NCI-H1436 treated with DMSO at 0.1 percent for 48 hours (cell line): ENCODE measurements around the gene TMSB15B.
"Not testable (repeated sequence)": the region's sequence is repeated elsewhere in the genome, so short reads cannot be mapped to it uniquely, and the experiment has no call there.

Experiments used
- DNase-seq: peaks from one replicate; lab custom pipeline; 2025; lab: John Stamatoyannopoulos, UW

TMSB15B gene

GRCh38 chrX:103962411-103963278 lies at the start of gene TMSB15B:
Gene TMSB15B (plus strand): TSS chrX:103962627.
- not testable (repeated sequence) for DNase-seq

GRCh38 chrX:103913356-103914020 lies 48.9 kb upstream of the TMSB15B start:
- no peak for DNase-seq

DNA sequence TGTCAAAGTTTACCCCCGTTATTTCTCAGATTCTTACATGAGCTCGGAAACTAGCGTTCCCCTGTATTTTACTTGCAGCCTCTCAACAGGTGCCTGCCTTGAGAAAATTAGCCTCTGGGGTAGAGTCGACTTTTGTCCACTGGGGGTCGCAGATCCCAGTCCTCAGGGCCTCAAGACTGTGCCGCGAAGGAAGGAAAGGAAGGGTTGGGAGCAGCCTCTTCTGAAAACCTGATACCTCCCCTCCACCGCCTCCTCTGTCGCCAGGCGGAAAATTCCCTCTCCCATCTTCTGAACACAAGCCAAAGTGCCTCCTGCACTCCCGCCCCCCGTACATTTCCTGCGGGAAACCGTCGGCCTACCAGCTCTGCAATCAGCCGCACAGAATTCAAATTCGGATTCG lies 44.4 kb upstream of the TMSB15B start:
- DNase-seq = peak; percentile 44

- DNase-seq = peak; percentile 8
Measured at GRCh38 chrX:103918571-103919269, 43.7 kb upstream of the TMSB15B start.

GRCh38 chrX:103919270-103919637 lies 43.2 kb upstream of the TMSB15B start:
- no peak for DNase-seq

GRCh38 chrX:103920515-103920914 lies 41.9 kb upstream of the TMSB15B start:
- not testable (repeated sequence) for DNase-seq

- no peak for DNase-seq
Measured at GRCh38 chrX:103927030-103927429, 35.4 kb upstream of the TMSB15B start.

- DNase-seq = no peak
Measured at GRCh38 chrX:103927633-103928032, 34.8 kb upstream of the TMSB15B start.

DNA sequence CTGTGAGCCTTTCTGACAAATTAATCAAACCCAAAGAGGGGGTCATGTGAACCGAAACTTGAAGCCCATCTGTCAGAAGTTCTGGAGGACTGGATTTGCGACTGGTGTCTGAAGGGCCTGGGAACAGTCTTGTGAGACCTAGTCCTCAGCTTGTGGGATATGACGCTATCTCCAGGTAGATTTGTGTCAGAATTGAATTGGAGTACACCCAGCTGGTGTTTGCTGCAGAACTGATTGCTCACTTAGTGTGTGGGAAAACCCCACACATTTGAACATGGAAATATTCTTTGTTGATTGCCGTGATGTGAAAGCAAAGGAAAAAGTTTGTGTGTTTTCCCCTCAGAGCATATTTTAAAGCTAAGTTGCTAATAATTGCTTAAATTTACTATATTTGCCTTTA lies 30.3 kb upstream of the TMSB15B start:
- DNase-seq = no peak

DNA sequence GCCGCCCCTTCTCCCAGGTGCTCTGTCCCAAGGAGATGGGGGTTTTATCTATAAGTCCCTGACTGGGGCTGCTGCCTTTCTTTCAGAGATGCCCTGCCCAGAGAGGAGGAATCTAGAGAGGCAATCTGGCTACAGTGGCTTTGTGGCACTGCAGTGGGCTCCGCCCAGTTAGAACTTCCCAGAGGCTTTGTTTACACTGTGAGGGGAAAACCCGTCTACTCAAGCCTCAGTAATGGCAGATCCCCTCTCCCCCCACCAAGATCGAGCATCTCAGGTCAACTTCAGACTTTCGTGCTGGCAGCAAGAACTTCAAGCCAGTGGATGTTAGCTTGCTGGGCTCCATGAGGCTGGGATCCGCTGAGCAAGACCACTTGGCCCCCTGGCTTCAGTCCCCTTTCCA lies 22.2 kb upstream of the TMSB15B start:
- not testable (repeated sequence) for DNase-seq

DNA sequence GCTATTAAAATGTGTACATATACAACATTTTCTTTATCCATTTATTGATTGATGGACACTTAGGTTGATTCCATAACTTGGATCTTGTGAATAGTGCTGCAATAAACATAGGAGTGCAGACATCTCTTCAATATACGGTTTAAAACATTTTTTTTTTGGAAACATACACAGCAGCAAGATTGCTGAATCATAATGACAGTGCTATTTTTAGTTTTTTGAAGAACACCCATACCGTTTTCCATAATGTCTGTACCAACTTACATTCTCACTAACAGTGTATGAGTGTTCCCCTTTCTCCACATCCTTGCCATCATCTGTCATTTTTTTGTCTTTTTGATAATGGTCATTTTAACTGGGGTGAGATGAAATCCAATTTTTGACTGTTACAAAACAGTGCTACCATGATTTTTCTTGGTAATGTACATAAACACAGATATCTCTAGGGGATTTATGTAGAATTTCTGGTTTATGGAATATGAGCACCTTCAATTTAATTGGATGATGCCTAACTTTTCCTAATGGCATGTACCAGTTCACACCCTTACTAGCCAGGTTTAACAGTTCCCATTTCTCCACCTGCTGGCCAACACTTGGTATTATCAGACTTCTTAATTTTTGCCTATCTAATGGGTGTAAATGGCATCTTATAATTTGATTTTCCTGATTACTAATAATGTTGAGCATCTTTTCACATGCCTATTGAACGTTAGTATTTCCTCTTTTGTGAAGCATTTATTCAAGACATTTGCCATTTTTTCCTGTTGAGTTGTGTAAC lies 21.0 kb upstream of the TMSB15B start:
- DNase-seq = no peak

- no peak for DNase-seq
Measured at GRCh38 chrX:103949506-103949905, 12.9 kb upstream of the TMSB15B start.

DNA sequence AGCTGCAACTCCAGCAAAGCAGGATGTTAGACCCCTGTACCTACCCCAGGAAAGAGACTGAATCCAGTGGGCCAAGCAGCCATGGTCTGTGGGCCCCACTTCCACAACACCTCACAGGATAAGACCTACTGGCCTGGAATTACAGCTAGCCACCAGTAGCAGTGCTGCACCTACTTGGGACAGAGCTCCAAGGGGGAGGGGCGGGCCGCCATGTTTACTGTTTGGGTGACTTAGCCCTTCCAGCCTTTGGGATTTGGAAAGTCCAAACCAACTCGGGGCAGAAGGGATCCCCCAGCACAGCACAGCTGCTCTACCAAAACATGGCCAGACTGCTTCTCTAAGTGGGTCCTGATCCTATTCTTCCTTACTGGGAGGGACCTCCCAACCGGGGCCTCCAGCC lies 9.1 kb upstream of the TMSB15B start:
- DNase-seq = no peak

GRCh38 chrX:103954259-103954658 lies 8.2 kb upstream of the TMSB15B start:
- DNase-seq = no peak

GRCh38 chrX:103960599-103960998 lies 1.8 kb upstream of the TMSB15B start:
- not testable (repeated sequence) for DNase-seq

- not testable (repeated sequence) for DNase-seq
Measured at GRCh38 chrX:103983508-103983907, 21.1 kb downstream of the TMSB15B start.

DNA sequence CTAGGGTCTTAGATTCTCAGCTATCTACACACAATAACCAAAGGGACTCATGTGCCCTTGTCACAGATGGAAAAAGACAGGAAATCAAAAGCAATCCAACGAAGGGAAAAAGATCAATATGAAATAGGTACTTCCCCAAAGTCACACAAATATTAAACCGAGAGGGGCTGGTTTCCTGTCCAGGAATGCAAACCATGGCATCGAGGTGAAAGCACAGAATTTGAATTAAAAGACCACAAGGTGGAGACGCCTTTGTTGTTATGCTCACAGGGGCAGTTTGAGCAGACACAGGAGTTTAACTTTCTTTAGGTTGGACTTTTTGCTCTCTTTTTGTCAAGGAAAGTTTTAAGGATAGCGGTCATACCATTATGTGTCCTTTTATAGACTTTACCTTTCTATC lies 36.8 kb downstream of the TMSB15B start:
- DNase-seq = no peak

GRCh38 chrX:104008831-104009230 lies 46.4 kb downstream of the TMSB15B start:
- no peak for DNase-seq

DNA sequence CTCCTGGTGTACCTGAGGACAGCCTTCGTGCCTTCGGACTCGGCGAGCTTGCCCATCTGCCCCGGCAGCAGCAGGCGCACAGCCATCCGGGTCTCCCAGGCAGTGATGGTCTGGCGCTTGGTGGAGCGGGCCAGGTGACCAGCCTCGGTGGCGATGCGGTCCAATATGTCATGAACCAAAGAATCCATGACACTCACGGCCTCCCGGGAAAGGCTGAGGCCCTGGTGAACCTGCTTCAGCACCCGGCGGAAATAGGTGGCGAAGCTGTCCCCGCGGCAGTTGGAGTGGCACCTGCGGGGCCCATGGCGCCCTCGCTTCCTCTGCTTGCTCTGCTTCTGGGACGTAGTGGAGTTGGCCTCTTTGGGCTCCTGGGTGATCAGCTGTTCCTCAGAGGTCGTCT lies 50.7 kb downstream of the TMSB15B start:
- DNase-seq = no peak

DNA sequence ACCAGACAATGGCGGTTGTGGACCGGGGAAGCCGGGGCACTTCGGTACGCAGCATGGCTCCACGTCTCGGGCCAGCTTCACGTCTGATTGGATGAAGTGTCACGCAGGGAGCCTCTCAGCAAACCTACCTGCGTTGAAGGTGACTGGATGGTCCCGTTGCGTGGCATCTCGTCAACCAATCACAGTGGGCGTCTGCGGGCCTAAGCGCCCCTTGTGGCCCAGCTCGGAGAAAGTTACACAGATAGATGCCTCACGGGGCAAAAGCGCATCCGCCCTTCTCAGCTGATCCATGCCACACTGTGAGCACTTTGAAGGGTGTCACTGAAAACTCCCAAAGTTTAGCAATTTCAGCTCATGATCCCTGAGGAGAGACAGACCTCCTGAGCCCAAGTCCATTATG lies 51.2 kb downstream of the TMSB15B start, which contains the start of gene H2BW1:
Gene H2BW1 (minus strand): TSS at position 103 of the 400 bp plus-strand sequence. CDS start 132 bp downstream, outside the sequence.
- no peak for DNase-seq

- DNase-seq = not testable (repeated sequence)
Measured at GRCh38 chrX:104015576-104015975, 53.1 kb downstream of the TMSB15B start.
